SK-N-SH (cell line): ENCODE data around the gene AAGAB.

Source experiments
- CTCF ChIP-seq: fragments of 200-600 bp; sonication (generic); IDR thresholded peaks from 2 replicates; pipeline ENCODE4 v1.6.1; 2017; ENCODE audit warnings: antibody characterized with exemption, mild to moderate bottlenecking, moderate library complexity
- GATA2 ChIP-seq: sonication (generic); formaldehyde crosslinking; IDR thresholded peaks from 2 replicates; pipeline ENCODE4 v1.5.0; 2020; ENCODE audit warnings: mild to moderate bottlenecking, missing genetic modification reagents
- TAF1 ChIP-seq: IDR thresholded peaks from 2 replicates; pipeline ENCODE4 v1.6.1; 2012; ENCODE audit warnings: low read depth, mild to moderate bottlenecking, low read length, moderate library complexity, borderline replicate concordance

DNA sequence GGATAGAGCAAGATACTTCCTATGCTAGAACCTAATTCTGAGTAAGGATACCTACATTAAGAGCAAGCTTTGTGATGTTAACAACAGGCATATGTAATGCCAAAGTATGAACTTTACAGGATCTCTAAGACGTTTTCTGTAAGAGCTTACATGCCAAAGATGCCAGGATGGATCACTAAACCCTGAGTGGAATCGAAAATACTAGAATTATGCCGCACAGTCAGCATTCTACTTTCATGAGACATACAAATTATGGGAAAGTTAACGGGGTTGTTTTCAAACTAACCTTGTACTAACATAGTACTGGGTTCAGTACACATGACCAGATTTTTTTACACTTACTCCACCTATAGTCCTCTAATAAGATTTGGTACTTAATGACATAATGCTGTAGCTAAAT lies 55.1 kb downstream of the AAGAB start:
- TF ChIP-seq TAF1, result no peak
- no peak for TF ChIP-seq CTCF
- TF ChIP-seq GATA2 (CRISPR knock-in tag), result no peak
